HEK293 (cell line): ENCODE data around the gene CHN1.

ENCODE experiments used
- CTCF ChIA-PET: fragments of 350-600 bp; formaldehyde crosslinking; extraction: SDS; loops from one replicate; lab custom pipeline; 2021; ENCODE audit warnings: antibody characterized with exemption; lab: Yijun Ruan, JAX
- POLR2A ChIA-PET: fragments of 300-600 bp; formaldehyde crosslinking; extraction: SDS; loops from one replicate; lab custom pipeline; 2020; ENCODE audit warnings: antibody characterized with exemption, inconsistent platforms; lab: Yijun Ruan, JAX
- H3K27ac ChIP-seq: fragments of 200-500 bp; sonication (Bioruptor generic); 2 replicates; pipeline ENCODE4 v1.5.1; 2014; ENCODE audit warnings: low read depth, low read length, control low read depth, inconsistent platforms; ENCODE audit errors: extremely low read depth
- H3K36me3 ChIP-seq, 2 experiments: fragments of 200-500 bp in 1 of 2; sonication (Bioruptor generic) in 1 of 2; 1 replicate in 1 of 2; 2 replicates in 1 of 2; pipeline ENCODE4 v1.5.1; 2014 to 2017; ENCODE audit warnings: inconsistent platforms in 2 of 2, low read length in 2 of 2; ENCODE audit not compliant: control insufficient read depth in 2 of 2, insufficient read depth in 1 of 2
- H3K4me1 ChIP-seq: fragments of 200-500 bp; sonication (Bioruptor generic); 2 replicates; pipeline ENCODE4 v1.5.1; 2014; ENCODE audit warnings: mild to moderate bottlenecking, low read length, inconsistent platforms; ENCODE audit not compliant: control insufficient read depth, insufficient read depth
- H3K4me3 ChIP-seq: 2 replicates; pipeline ENCODE4 v1.5.1; 2011; ENCODE audit warnings: low read depth, mild to moderate bottlenecking, control low read depth, low read length, moderate library complexity
- H3K9me3 ChIP-seq: fragments of 200-500 bp; sonication (Bioruptor generic); 2 replicates; pipeline ENCODE4 v1.5.1; 2014; ENCODE audit warnings: low read depth, low read length, inconsistent platforms; ENCODE audit not compliant: control insufficient read depth, insufficient read depth
- BCL11A ChIP-seq: fragments of 450-650 bp; formaldehyde crosslinking; IDR thresholded peaks from 2 replicates; pipeline ENCODE4 v1.5.1; 2016; ENCODE audit warnings: low read depth, missing biosample characterization, missing genetic modification characterization
- CTCF ChIP-seq: fragments of 450-650 bp; formaldehyde crosslinking; IDR thresholded peaks from 2 replicates; pipeline ENCODE4 v1.5.1; 2016; ENCODE audit warnings: missing biosample characterization, missing genetic modification characterization
- OVOL3 ChIP-seq: fragments of 450-650 bp; formaldehyde crosslinking; IDR thresholded peaks from 2 replicates; pipeline ENCODE4 v1.5.1; 2016; ENCODE audit warnings: missing biosample characterization, missing genetic modification characterization
- SP3 ChIP-seq: fragments of 450-650 bp; formaldehyde crosslinking; IDR thresholded peaks from 2 replicates; pipeline ENCODE4 v1.5.1; 2016; ENCODE audit warnings: missing biosample characterization, missing genetic modification characterization
- ZBTB17 ChIP-seq: fragments of 450-650 bp; formaldehyde crosslinking; IDR thresholded peaks from 2 replicates; pipeline ENCODE4 v1.5.1; 2016; ENCODE audit warnings: missing biosample characterization, missing genetic modification characterization
- ZBTB49 ChIP-seq: fragments of 450-650 bp; formaldehyde crosslinking; IDR thresholded peaks from 2 replicates; pipeline ENCODE4 v1.5.1; 2016; ENCODE audit warnings: missing biosample characterization, missing genetic modification characterization, low read depth
- ZEB2 ChIP-seq: fragments of 450-650 bp; formaldehyde crosslinking; IDR thresholded peaks from 2 replicates; pipeline ENCODE4 v1.5.1; 2016; ENCODE audit warnings: missing biosample characterization, missing genetic modification characterization
- ZNF112 ChIP-seq: fragments of 450-650 bp; formaldehyde crosslinking; IDR thresholded peaks from 2 replicates; pipeline ENCODE4 v1.5.0; 2017; ENCODE audit warnings: missing biosample characterization, missing genetic modification characterization
- ZNF121 ChIP-seq: fragments of 450-650 bp; formaldehyde crosslinking; IDR thresholded peaks from 2 replicates; pipeline ENCODE4 v1.5.1; 2016; ENCODE audit warnings: missing biosample characterization, missing genetic modification characterization
- ZNF221 ChIP-seq: fragments of 450-650 bp; formaldehyde crosslinking; IDR thresholded peaks from 2 replicates; pipeline ENCODE4 v1.5.1; 2017; ENCODE audit warnings: missing biosample characterization, missing genetic modification characterization, borderline replicate concordance
- ZNF223 ChIP-seq: fragments of 450-650 bp; formaldehyde crosslinking; IDR thresholded peaks from 2 replicates; pipeline ENCODE4 v1.5.1; 2016; ENCODE audit warnings: missing biosample characterization, missing genetic modification characterization
- ZNF248 ChIP-seq: fragments of 450-650 bp; formaldehyde crosslinking; IDR thresholded peaks from 2 replicates; pipeline ENCODE4 v1.5.1; 2017; ENCODE audit warnings: missing biosample characterization, missing genetic modification characterization
- ZNF266 ChIP-seq: fragments of 450-650 bp; formaldehyde crosslinking; IDR thresholded peaks from 2 replicates; pipeline ENCODE4 v1.5.1; 2016; ENCODE audit warnings: missing biosample characterization, missing genetic modification characterization, low read depth
- ZNF280C ChIP-seq: fragments of 450-650 bp; formaldehyde crosslinking; IDR thresholded peaks from 2 replicates; pipeline ENCODE4 v1.5.1; 2016; ENCODE audit warnings: missing biosample characterization, missing genetic modification characterization
- ZNF292 ChIP-seq: fragments of 450-650 bp; formaldehyde crosslinking; IDR thresholded peaks from 2 replicates; pipeline ENCODE4 v1.5.1; 2016; ENCODE audit warnings: low read depth, missing biosample characterization, missing genetic modification characterization, borderline replicate concordance
- ZNF341 ChIP-seq: fragments of 450-650 bp; formaldehyde crosslinking; IDR thresholded peaks from 2 replicates; pipeline ENCODE4; 2016; ENCODE audit warnings: low read depth, missing biosample characterization, missing genetic modification characterization
- ZNF37A ChIP-seq: fragments of 450-650 bp; IDR thresholded peaks from 2 replicates; pipeline ENCODE4 v1.5.1; 2018; ENCODE audit warnings: missing biosample characterization, missing genetic modification characterization
- ZNF423 ChIP-seq: fragments of 450-650 bp; formaldehyde crosslinking; IDR thresholded peaks from 2 replicates; pipeline ENCODE4 v1.5.1; 2016; ENCODE audit warnings: missing biosample characterization, missing genetic modification characterization
- ZNF501 ChIP-seq: fragments of 450-650 bp; formaldehyde crosslinking; IDR thresholded peaks from 2 replicates; pipeline ENCODE4 v1.5.1; 2016; ENCODE audit warnings: missing biosample characterization, missing genetic modification characterization
- ZNF544 ChIP-seq: fragments of 450-650 bp; formaldehyde crosslinking; IDR thresholded peaks from 2 replicates; pipeline ENCODE4 v1.5.0; 2017; ENCODE audit warnings: missing biosample characterization, missing genetic modification characterization
- ZNF621 ChIP-seq: fragments of 450-650 bp; formaldehyde crosslinking; IDR thresholded peaks from 2 replicates; pipeline ENCODE4 v1.5.1; 2017; ENCODE audit warnings: missing biosample characterization, missing genetic modification characterization
- ZNF660 ChIP-seq: fragments of 450-650 bp; IDR thresholded peaks from 2 replicates; pipeline ENCODE4 v1.5.1; 2018; ENCODE audit warnings: missing biosample characterization, mild to moderate bottlenecking, missing genetic modification characterization
- ZNF704 ChIP-seq: fragments of 450-650 bp; formaldehyde crosslinking; IDR thresholded peaks from 2 replicates; pipeline ENCODE4 v1.5.1; 2016; ENCODE audit warnings: missing biosample characterization, missing genetic modification characterization
- ZNF76 ChIP-seq: fragments of 450-650 bp; formaldehyde crosslinking; IDR thresholded peaks from 2 replicates; pipeline ENCODE4; 2016; ENCODE audit warnings: low read depth, missing biosample characterization, missing genetic modification characterization, borderline replicate concordance
- ZNF830 ChIP-seq: fragments of 450-650 bp; IDR thresholded peaks from 2 replicates; pipeline ENCODE4 v1.5.0; 2018; ENCODE audit warnings: missing biosample characterization, missing genetic modification characterization, low read depth, mild to moderate bottlenecking, moderate library complexity

The CHN1 gene

GRCh38 chr2:174791020-174791419 lies 214.2 kb downstream of the CHN1 start:
- no peaks in the 10 kb centered on the region for H3K36me3 ChIP-seq
- no peak overlapping the region for H3K27ac ChIP-seq
- no peak overlapping the region for H3K4me3 ChIP-seq
- H3K4me1 ChIP-seq = no peaks in the 10 kb centered on the region
- TF ChIP-seq ZNF121 (tag by site-specific recombination) (no peak), CTCF (tag by site-specific recombination) (no peak), ZNF501 (no peak), ZNF223 (tag by site-specific recombination) (no peak), OVOL3 (tag by site-specific recombination) (no peak), ZNF280C (tag by site-specific recombination) (no peak), ZNF544 (no peak), ZNF76 (no peak), ZNF704 (tag by site-specific recombination) (no peak), ZNF221 (tag by site-specific recombination) (no peak), ZNF341 (no peak), ZEB2 (tag by site-specific recombination) (no peak), ZNF37A (no peak), ZBTB17 (tag by site-specific recombination) (no peak), ZNF112 (no peak), ZNF621 (tag by site-specific recombination) (no peak), ZNF423 (no peak), ZNF292 (tag by site-specific recombination) (no peak)
- no peaks in the 10 kb centered on the region for H3K9me3 ChIP-seq
- CTCF ChIA-PET = interaction anchor here (1.2 kb wide), 1 partner anchor 158 kb away, joined by 4 read pairs; no protein-coding TSS in a partner anchor
- POLR2A ChIA-PET = no interaction called here

GRCh38 chr2:174789001-174789400 lies 216.2 kb downstream of the CHN1 start:
- ChIA-PET POLR2A (no interaction called here), CTCF (interaction anchor here (0.7 to 2.1 kb wide), 3 partner anchors 12 to 201 kb away, joined by 3 to 6 read pairs (median 5); no protein-coding TSS in a partner anchor)
- Histone ChIP-seq H3K4me1 (no peaks in the 10 kb centered on the region), H3K9me3 (no peaks in the 10 kb centered on the region)
- no peak for TF ChIP-seq ZNF660 (tag by site-specific recombination)
- TF ChIP-seq ZNF248 = no peak
- no peak for TF ChIP-seq ZNF266 (tag by site-specific recombination)
- TF ChIP-seq ZBTB49 (tag by site-specific recombination) = no peak
- TF ChIP-seq BCL11A (tag by site-specific recombination) = no peak
- TF ChIP-seq ZNF830 (tag by site-specific recombination) = no peak
- no peak for TF ChIP-seq SP3 (tag by site-specific recombination)
- TF ChIP-seq, all 188 proteins: peak for 0
- Histone ChIP-seq H3K4me3 (no peak overlapping the region), H3K36me3 (no peaks in the 10 kb centered on the region), H3K27ac (no peak overlapping the region)
